Activated B cell treated with CpG ODN at 0.5 μM for 24 hours (primary cell): ENCODE results near the gene RAPGEF1. TPM values are rescaled to one million over a fixed set of nuclear protein-coding genes. Genes with fewer than 3 reads are reported as not detected.

Source experiments
- ATAC-seq: fragments of 200-7000 bp; cut with Tn5 transposase; one replicate; pipeline ENCODE4 v1.10.0; 2021; ENCODE audit warnings: low read depth, mild to moderate bottlenecking, moderate library complexity
- CTCF ChIA-PET: fragments of 350-600 bp; sonication (Branson Sonifier 250); formaldehyde crosslinking; loops from one replicate; lab custom pipeline; 2021; ENCODE audit warnings: antibody characterized with exemption; lab: Charles Lee
- POLR2A ChIA-PET: fragments of 350-600 bp; sonication (Branson Sonifier 250); formaldehyde crosslinking; loops from one replicate; lab custom pipeline; 2021; ENCODE audit warnings: antibody characterized with exemption; lab: Charles Lee
- DNase-seq: peaks from one replicate; pipeline ENCODE4 v3.0.0; 2022
- H3K27ac Mint-ChIP-seq: one replicate; pipeline ENCODE4 v1.8.0; 2020; ENCODE audit warnings: mixed read lengths
- H3K27me3 Mint-ChIP-seq: one replicate; pipeline ENCODE4 v1.8.0; 2021; ENCODE audit warnings: mixed read lengths
- H3K36me3 Mint-ChIP-seq: one replicate; pipeline ENCODE4 v1.8.0; 2021; ENCODE audit warnings: low read depth, mixed read lengths
- H3K4me1 Mint-ChIP-seq: one replicate; pipeline ENCODE4 v1.8.0; 2021; ENCODE audit warnings: mixed read lengths
- H3K4me3 Mint-ChIP-seq: one replicate; pipeline ENCODE4 v1.8.0; 2020; ENCODE audit warnings: mild to moderate bottlenecking, mixed read lengths
- H3K9me3 Mint-ChIP-seq: one replicate; pipeline ENCODE4 v1.8.0; 2020; ENCODE audit warnings: mixed read lengths
- intact Hi-C: fragments of 100-400 bp; cut with micrococcal nuclease; formaldehyde crosslinking; loops from one replicate; pipeline ENCODE4 v1.15.1; 2024
- total RNA-seq: library from RNA; stranded (reverse); gene quantifications from 2 replicates; pipeline ENCODE4 v1.2.3, GENCODE V29; 2022
- TF ChIP-seq, protein P1 (sequence below): fragments of 200-600 bp; IDR thresholded peaks from one replicate; pipeline ENCODE4 v1.8.0; 2022; ENCODE audit warnings: antibody characterized with exemption, mild to moderate bottlenecking

Gene RAPGEF1
- total RNA-seq, 1 donor from 2014 or later: 318 TPM

DNA sequence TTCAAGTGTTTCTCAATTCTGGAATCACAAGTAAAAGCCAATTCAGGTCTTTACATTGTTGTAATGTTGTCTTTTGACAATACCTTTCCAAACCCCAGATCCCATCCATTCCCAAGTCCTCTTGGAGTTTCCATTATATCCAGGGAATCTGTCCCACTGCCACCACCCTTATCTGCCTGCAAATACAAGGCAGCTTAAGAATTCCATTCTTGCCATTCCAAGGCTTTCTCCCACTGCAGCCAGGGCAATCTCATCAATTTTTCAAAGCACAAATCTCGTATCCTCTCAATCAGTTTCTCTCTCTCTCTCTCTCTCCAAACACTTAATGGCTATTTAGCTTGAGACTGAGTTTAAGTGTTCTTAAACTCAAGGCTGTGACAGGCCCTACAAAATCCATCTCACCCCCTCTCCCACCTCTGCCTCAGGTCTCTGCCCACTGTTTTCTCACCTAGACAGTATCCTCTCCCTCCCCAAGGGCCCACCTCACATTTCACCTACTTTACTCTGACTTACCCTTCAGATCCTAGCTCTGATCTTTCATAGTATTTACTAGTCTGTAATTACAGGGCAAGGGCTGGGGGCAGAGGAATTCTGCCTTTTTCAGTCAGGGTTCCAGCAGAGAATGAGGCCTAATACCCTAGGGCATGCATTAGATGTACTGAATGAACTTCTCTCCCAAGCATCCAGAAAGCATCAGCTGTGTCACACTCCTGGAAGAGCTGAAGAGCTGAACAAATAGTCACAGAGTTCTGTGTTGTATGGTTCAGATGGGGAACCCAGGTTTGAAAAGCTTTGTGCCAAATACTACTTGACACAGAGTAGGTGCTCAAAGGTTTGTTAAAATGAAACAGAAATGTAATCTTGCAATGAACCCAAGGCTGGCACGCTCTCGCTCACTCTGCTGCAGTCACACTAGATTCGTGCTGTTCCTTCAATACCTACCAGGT, 46.0 kb downstream of the RAPGEF1 start:
- H3K4me1 Mint-ChIP-seq: peaks cover 95% of the 10 kb centered on the region
- H3K27ac Mint-ChIP-seq: peak overlapping the region; percentile 8
- TF ChIP-seq, protein P1, sequence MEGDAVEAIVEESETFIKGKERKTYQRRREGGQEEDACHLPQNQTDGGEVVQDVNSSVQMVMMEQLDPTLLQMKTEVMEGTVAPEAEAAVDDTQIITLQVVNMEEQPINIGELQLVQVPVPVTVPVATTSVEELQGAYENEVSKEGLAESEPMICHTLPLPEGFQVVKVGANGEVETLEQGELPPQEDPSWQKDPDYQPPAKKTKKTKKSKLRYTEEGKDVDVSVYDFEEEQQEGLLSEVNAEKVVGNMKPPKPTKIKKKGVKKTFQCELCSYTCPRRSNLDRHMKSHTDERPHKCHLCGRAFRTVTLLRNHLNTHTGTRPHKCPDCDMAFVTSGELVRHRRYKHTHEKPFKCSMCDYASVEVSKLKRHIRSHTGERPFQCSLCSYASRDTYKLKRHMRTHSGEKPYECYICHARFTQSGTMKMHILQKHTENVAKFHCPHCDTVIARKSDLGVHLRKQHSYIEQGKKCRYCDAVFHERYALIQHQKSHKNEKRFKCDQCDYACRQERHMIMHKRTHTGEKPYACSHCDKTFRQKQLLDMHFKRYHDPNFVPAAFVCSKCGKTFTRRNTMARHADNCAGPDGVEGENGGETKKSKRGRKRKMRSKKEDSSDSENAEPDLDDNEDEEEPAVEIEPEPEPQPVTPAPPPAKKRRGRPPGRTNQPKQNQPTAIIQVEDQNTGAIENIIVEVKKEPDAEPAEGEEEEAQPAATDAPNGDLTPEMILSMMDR: no peak
- ATAC-seq (no peak), DNase-seq (no peak)
- ChIA-PET POLR2A (interaction anchor here (0.8 to 3.9 kb wide), 5 partner anchors 8 to 35 kb away, joined by 3 to 15 read pairs (median 3); no protein-coding TSS in a partner anchor), CTCF (interaction anchor here (0.5 to 2.4 kb wide), 2 partner anchors 16 to 59 kb away, joined by 3 to 5 read pairs; no protein-coding TSS in a partner anchor)
- H3K9me3 Mint-ChIP-seq: no peaks in the 10 kb centered on the region
- H3K36me3 Mint-ChIP-seq: peaks cover 24% of the 10 kb centered on the region
- H3K4me3 Mint-ChIP-seq: no peak overlapping the region
- intact Hi-C loops: no loop called here
- H3K27me3 Mint-ChIP-seq: no peaks in the 10 kb centered on the region

DNA sequence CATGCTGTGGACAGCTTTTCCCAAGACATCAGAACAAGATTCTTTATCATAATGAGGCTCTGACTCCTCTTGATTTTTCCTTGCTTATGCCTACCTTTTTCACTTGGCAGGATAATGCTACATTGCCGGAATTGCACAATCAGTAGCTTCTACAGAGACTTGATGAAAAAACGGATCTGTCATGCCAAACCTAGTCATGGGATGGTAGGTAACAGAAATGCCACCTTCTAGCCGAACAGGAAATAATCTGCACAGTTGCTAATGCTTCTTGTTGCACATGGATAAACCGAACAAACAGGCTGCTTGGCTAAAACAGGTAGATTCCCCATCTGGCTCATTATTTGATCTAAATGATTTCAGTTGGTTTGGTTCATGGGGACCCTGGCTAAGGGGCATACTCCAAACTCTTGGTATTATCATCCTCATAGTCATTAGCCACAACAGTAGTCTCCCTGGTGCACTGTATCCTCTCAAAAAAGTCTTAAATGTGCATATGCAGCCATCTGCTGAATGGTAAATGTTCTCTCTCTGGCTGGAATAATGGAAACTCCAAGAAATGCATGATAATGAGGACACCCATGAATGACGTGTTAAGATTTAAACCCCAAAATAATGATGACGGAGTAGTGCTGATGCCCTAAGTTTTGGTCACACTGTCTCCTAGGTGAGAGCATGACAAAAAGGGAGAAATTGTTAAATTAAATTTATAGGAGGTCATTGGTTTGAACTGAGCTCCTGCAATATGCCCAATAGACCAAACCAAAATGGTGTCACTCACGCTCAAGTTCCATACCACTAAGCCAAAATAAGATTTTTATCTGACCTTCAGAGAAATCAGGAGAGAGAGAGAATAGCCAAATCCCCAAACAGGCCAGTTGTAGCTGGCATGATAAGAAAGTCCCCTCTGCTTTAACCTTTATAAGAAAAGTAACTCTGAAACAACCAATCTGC, 47.0 kb downstream of the RAPGEF1 start:
- Mint-ChIP-seq H3K4me1 (peaks cover 93% of the 10 kb centered on the region), H3K9me3 (no peaks in the 10 kb centered on the region), H3K36me3 (peaks cover 20% of the 10 kb centered on the region), H3K27ac (no peak overlapping the region), H3K27me3 (no peaks in the 10 kb centered on the region), H3K4me3 (no peak overlapping the region)
- TF ChIP-seq, protein P1: no peak
- ChIA-PET CTCF (interaction anchor here (2.4 kb wide), 1 partner anchor 17 kb away, joined by 5 read pairs; no protein-coding TSS in a partner anchor), POLR2A (interaction anchor here (1.3 to 3.9 kb wide), 4 partner anchors 11 to 16 kb away, joined by 4 to 15 read pairs (median 8); no protein-coding TSS in a partner anchor)
- intact Hi-C loops: no loop called here
- ATAC-seq (no peak), DNase-seq (no peak)

DNA sequence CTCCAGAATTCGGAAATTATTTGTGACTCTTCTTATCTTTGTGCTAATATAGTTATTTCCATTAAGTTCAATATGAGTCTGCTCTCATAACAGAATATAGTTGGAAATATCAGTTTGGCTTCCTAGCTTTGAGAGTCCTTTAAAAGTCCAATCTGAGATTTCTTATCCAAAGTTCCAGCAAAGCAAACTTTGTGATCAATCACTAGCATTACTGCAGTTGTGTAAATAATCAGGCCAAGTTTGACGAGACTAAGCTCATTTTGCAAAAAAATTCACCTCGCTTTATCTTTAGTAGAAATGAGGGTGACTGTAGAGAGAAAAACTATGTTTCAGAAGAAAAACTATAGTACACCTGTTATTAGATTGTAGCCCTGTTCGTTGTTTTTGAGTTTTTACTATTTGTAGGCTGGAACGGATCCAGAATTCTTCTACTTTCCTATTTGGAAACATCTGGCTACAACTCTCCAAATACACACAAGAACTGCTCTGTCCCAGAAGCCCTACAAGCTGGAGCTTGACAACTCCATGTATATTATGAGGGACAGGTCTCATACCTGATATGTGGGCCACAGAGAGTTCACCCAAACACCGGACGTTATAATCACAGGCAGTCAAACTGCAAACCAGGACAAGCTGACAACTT, 47.8 kb downstream of the RAPGEF1 start:
- CTCF ChIA-PET: interaction anchor here (2.4 kb wide), 1 partner anchor 18 kb away, joined by 5 read pairs; no protein-coding TSS in a partner anchor
- POLR2A ChIA-PET: interaction anchor here (0.6 to 3.9 kb wide), 5 partner anchors 10 to 638 kb away, joined by 3 to 15 read pairs (median 4); no protein-coding TSS in a partner anchor
- H3K27me3 Mint-ChIP-seq: no peaks in the 10 kb centered on the region
- H3K4me1 Mint-ChIP-seq: peaks cover 93% of the 10 kb centered on the region
- TF ChIP-seq, protein P1: no peak
- intact Hi-C loops: loop anchor here (2.0 kb wide), 1 partner anchor 13 kb away; no protein-coding TSS in a partner anchor
- H3K36me3 Mint-ChIP-seq: peaks cover 20% of the 10 kb centered on the region
- no peaks in the 10 kb centered on the region for H3K9me3 Mint-ChIP-seq
- no peak overlapping the region for H3K4me3 Mint-ChIP-seq
- H3K27ac Mint-ChIP-seq: peak overlapping the region; percentile 1
- ATAC-seq (no peak), DNase-seq (no peak)

DNA sequence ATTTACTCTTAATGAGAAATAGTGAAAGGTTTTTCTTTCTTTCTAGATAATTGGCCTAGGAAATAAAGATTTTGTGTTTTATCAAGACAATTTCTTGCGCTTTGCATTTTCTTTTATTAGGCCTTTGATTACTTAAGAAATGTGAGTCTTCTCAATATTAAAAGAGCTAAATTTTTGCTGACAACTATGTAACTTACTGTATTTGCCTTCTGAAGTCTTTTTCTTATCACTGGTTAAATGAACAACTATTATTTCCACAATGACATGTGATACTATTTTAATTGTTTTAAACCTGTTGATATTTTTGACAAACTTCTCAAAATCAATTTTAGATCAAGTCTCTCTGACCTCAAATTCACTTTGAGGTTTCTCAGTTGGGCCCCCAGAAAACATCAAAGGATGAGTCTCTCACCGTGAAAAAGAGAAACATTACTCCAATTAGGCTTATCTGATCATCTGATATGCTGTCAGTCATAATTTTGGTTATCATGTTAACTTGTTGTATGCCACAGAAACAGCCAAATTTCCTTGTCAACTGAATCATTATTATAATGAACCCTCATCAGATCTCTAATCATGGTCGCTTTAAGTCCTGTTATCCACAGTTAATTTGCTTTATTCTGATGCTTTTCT, 48.8 kb downstream of the RAPGEF1 start:
- Mint-ChIP-seq H3K4me1 (peaks cover 93% of the 10 kb centered on the region), H3K4me3 (peak overlapping the region; percentile 2), H3K27ac (peak overlapping the region; percentile 65), H3K36me3 (peaks cover 21% of the 10 kb centered on the region), H3K27me3 (no peaks in the 10 kb centered on the region), H3K9me3 (no peaks in the 10 kb centered on the region)
- ChIA-PET POLR2A (interaction anchor here (0.6 to 3.5 kb wide), 4 partner anchors 12 to 637 kb away, joined by 3 to 15 read pairs (median 4); no protein-coding TSS in a partner anchor), CTCF (interaction anchor here (2.4 kb wide), 1 partner anchor 19 kb away, joined by 5 read pairs; no protein-coding TSS in a partner anchor)
- TF ChIP-seq, protein P1: no peak
- DNase-seq (no peak), ATAC-seq (no peak)
- intact Hi-C loops: loop anchor here (2.0 kb wide), 1 partner anchor 14 kb away; no protein-coding TSS in a partner anchor
